NCI-H146 treated with DMSO at 0.1 percent for 48 hours (cell line): ENCODE data around the gene OTUD3.
"Not testable (repeated sequence)": the region's sequence is repeated elsewhere in the genome, so short reads cannot be mapped to it uniquely, and the experiment has no call there.

Experiments
- DNase-seq: peaks from one replicate; lab custom pipeline; 2025; ENCODE audit not compliant: unreplicated experiment; lab: John Stamatoyannopoulos, UW

The OTUD3 gene

DNA sequence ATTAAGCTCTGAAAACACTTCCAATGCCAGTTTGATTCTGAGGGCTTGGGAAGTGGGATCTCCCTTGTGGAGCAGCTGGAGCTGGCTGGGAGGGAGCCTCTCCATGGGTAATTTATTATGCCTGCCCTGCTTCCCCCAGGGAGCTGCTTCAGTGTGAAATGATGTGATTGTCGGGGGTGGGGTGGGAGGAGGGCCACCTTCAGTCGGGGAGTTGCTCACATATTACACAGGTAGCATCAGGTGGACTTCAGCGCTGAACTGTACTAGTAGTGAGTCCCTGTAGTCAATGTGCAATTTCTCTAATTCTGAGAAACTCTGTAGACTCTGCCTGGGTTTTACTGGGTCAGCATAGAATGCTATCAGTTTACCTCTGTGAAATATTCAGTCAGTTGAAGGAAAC, 28.5 kb downstream of the OTUD3 start:
- no peak for DNase-seq

DNA sequence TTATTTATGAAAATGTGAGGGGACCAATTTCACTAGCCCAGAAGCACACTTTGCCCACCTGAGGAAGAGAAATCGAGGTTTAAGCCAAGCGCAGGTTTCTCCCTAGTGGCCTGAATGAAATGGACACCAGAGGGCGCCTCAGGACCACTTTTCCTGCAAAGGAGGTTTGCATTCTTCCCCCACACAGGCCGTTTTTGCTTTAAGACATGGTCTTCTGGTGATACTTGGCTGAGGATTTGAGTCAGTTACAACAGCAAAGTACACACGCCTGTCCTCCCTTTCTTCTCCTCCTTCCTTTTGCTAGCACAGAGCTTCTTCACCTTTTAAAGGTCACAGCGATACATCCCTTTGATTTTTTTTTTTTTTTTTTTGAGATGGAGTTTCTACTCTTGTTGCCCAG, 35.9 kb downstream of the OTUD3 start:
- peak; percentile 22 for DNase-seq

DNA sequence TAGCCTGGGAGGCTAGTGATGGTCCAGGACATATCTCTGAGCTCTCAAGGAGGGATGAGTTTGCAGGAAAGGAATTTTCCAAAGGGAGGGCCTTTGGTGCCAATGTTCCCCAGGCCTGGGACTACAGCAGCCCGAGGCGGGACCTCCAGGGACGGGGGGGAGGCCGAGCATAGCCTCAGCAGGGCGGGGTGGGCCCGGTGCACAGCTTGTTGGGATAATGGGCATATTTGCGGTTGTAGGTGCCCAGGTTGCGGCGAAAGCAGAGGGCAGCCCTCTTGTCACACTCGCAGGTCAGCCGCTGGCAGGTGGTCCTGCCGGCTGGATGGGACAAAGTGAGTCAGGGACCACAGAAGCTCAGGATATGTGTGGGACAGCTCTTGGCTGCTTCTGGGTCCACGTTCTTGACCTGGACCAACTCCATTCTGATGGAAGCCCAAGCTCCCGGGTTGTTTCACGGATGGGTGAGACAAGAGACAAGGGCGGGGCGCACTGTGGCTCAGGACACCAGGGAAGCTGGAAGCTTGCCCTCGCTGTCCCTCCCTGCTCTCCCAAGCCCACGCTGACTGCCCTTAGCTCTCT, 38.0 kb downstream of the OTUD3 start:
- DNase-seq: no peak

DNA sequence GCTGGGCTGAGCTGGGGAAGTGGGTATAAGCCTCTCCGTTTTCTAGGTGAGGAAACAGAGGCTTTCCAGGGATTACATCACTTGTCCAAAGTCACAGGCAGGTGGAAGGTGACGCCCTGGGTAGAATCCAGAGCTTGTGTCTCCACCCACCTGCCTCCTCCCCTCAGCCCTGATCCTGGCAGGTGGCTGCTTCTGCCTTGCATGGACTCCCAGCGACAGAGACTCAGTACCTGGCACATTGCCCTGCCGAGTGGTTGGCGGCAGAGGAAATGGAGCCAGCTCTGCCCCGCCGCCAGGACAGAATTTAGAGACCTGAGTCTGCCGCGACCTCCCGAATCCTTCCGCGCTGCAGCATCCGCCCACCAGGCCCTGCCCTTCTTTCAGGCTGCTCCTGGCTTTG, 39.1 kb downstream of the OTUD3 start:
- no peak for DNase-seq

DNA sequence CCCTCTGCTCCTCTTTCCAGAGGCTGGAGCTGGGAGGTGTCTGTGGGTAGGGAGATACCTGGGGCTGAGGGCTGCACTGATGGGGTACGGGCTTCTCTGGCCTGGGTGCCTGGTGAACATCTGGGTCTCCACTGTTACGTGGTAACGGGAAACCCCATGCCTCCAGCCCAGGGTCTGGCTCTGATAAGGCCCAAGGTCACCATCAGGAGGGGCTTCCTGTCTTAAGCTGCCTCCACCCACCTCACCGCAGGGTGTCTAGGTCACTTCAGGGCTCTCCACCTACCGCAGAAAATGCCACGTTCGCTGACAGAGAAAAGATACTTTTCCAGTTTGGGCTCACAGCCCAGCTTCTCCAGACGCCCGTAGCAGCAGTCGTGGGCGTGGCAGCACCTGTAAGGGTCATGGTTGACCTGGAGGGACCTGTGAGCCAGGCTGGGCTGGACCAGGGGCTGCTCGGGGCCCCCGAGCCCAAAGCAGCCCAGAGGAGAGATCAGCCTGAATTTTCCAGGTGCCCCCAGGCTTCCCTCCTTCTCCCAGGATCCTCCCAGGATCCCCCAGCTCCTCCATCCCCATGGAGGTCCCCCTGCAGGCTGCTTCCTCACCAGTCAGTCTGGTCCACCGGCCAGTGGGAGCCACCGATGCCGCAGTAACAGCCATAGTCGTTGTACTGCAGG, 40.0 kb downstream of the OTUD3 start:
- no peak for DNase-seq

DNA sequence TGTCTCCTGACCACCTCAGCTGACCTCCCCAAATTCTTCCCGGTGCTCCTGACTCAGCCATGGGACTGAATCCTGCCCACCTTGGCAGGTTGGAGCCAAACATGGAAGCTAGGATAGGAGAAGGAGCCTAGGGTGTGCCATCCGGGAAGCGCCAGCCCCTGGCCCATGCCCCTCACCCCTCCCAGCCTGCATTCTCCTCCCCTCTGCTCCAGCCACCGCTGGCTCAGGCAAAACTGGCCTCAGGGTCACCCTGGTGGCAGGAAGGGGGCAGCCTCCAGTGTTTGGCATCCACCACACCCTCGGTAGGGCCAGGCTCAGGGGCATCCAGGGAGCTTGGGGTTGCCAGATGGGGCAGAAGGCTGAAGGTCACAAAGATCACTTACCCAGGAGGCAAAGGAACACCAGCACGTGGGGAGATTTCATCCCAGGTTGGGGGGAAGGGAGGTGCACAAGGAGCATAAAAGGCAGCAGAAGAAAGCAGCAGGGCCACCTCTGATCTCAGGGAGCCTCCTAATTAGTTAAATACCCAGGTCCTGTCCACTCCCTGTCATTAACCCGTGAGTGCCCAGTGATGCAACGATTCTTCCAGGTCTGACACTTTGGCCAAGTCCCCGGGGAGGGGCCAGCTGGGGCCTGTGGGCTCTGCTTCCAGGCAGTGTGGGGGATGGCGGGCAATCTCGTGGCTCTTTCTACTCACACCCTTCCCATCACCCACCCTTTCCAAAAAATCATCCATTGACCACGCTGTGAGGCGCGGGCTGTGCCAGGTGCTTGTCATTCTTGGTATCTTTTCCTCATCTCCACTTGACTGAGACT, 41.1 kb downstream of the OTUD3 start, which contains the start of gene PLA2G2E:
Gene PLA2G2E, minus strand, starts transcription at position 481 of the 816 bp plus-strand sequence. Its CDS starts 58 bp downstream, at position 423.
- DNase-seq: no peak

DNA sequence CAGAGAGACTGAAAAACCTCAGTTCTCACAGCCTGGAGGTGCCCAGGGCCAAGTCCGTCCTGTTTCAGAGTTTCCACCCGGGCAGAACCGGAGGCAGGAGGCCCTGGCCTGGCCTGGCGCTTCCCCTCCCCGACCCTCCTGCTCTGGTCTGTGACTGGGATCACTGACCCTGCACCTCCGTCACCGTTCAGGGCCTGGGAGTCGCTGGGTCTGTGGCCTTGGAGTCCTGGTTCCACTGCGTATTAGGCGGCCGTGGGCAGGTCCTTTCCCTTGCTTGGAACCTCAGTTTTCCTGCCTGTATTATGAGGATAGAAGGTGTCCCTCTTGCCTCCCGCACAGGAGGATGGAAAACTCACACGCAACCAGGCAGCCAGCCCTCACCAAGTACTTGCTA, 41.8 kb downstream of the OTUD3 start:
- no peak for DNase-seq

DNA sequence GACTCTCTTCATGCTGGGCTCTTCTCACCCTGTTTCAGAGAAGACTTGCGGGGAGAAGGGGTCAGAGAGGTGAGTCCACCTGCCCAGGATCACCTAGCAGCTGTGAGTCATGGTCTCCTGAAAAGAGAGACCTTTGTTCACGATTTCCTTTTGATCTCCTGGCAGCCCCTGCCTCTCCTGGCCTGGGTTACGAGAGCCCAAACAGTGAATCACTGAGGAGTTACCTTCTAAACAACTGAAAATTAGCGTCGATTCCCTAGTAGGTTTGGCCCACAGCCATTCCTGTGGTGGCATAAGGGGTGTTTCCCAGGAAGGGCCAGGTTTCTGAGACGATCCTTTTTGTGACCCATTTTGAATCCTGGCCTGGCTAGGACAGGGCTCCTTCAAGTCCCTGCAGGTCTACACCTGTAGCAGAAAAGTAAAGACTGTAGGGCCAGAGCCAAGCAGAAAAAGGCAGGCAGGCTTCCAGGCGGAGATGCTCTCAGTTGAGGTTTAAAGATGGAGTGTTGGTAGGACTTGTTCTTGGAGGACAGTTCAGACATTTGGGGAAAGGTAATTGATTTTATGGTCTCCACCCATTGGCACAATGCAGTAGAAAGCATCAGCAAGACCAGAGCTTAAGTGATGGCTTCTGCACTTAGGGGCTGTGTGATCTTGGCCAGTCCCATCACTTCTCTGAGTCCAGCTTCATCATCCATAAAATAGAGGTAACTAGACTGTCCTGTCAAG, 43.3 kb downstream of the OTUD3 start:
- no peak for DNase-seq

DNA sequence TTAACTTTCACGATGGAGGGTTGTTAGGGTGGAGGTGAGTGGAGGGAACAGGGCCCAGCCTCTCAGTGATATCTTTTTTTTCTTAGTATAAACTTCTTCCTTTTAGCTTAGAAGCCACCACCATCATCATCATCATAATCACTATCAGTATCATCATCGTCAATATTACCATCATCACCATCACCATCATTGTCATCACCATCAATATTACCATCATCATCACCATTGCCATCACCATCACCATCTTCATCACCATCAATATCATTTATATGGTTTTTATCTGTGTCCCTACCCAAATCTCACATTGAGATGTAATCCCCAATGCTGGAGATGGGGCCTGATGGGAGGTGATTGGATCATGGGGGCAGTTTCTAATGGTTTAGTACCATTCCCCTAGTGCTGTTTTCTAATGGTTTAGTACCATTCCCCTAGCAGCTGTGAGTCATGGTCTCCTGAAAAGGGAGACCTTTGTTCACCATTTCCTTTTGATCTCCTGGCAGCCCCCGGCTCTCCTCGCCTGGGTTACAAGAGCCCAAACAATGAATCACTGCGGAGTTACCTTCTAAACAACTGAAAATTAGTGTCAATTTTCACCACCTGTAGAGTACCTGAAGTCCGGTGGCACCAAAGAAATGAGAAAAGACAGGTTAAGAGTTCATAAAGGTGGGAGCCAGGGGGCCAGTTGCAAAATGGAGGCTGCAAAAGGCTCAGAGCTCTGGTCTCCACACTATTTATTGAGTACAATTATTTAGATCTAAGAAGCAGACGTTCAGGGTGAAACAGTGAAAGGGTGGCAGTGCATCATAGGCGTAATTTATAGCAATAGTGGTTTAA, 44.3 kb downstream of the OTUD3 start:
- DNase-seq: no peak

DNA sequence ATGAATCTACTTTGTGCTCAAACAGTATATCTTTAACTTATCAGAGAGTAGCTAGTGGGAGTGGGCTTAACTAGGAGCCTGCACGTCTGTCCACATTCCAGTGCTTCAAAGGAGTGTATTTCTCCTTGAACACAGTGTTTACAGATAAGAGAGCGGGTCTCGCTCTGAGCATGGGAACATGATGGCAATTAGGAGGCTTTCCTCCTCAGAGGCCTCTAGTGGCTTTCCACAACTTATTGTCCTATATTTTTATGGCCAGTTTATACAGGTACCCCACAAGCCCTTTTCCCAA, 44.9 kb downstream of the OTUD3 start:
- DNase-seq: not testable (repeated sequence)

DNA sequence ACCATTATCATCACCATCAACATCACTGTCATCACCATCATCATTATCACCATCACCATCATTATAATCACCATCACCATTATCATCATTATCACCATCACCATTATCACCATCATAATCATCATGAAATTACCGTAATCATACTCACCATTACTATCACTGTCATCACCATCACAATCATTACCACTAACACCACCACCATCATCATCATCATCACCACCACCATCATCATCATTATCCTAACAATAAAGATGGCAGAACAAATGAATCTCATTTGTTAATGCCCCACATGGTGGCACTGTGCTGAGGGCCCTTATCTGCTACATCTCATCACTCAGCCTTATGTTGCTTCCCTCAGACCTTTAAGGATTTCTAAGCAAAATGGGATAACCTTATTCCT, 50.7 kb downstream of the OTUD3 start:
- DNase-seq: no peak

DNA sequence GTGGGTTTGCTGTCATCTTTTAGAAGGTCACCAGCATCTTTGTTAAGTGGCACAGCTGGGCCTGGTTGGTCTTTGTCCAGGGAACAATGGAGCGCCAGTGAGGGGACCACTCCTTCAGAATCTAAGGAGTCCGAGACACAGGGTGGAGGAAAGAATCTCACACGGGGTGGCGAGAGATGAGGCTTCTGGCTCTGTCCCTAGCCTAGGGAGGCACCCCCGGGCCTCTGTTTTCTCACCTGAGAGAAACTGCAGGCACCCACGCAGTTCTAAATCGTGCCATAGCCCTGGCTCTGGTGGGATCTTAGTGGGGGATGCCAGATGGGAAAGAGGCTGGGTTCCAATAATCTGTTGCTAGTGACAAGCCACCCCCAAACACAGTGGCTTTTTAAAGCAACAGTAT, 52.1 kb downstream of the OTUD3 start:
- DNase-seq: no peak

DNA sequence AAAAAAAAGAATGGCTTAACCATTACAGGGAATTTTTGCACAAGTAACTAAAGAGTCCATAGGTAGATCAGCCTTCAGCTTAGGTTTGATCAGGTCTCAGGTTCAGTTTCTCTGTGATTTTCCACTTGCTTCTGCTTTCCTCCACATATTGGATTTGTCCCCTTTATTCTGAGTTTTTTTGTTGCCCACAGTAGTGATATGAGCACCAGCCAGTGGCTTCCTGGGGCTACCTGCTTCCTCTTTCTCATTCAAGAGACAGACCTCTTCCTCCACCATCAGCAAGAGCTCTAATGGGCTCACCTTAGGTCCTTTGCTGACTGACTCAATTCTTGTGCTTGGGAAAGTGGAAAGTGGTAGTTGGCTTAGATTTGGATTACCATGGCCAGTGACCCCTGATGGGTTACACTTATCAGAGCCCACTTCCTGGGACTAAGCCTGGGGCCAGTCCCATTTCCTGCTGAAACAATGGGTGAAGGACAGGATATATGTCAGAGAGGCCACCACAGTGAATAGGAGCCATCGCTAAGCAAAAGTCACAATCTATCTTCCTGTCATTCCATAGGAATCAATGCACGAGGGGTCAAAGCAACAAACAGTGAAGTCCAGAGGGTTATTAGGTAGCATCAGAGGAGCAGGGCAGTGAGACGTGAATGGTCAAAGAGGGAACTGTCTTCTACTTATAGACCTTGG, 54.0 kb downstream of the OTUD3 start:
- no peak for DNase-seq

DNA sequence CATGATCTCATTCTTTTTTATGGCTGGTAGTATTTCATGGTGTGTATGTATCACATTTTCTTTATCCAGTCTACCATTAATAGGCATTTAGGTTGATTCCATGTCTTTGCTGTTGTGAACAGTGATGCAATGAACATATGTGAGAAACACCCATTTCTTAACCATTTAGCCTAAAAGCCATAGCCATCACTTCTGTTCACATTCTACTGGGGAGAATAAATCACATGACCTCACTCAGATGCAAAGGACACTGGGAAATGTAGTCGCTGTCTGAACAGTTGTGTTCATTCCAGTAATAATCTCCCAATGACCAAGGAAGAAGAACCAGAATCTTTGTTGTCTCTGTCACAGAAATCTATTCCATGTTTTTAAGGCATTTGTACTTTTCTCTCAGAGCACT, 56.3 kb downstream of the OTUD3 start:
- no peak for DNase-seq

DNA sequence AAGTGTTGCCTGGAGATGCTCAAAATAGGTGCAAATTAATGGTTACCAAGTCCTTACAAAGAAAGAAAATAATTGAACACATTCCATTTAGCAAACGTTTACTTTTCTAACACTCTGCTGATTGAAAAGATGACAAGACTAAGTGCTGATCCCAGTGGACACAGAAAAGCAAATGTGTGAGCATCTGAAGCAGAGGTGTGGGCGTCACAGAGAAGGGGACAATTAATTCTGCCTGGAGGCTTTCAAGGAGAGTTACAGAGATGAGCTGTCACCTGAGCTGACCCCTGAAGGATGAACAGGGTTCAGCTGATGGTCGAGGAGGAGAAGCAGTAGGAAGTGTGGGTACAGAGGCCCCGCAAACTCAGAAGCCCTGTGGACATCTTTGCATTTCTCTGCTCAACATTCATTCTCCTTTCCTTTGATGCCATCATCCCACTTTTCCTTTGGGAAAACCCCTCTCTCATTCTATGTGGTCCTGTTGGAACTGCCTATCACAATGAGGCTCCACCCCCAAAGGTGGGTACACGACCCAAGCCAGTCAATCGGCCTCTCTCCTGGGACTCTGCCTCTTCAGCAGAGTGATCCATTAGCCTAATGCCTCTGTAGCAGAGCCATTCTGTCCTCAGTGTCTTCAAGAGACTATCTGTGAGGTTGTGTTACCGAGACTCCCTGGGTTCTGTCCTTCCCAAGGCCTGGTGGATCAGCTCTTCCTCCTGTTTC, 58.5 kb downstream of the OTUD3 start:
- no peak for DNase-seq

DNA sequence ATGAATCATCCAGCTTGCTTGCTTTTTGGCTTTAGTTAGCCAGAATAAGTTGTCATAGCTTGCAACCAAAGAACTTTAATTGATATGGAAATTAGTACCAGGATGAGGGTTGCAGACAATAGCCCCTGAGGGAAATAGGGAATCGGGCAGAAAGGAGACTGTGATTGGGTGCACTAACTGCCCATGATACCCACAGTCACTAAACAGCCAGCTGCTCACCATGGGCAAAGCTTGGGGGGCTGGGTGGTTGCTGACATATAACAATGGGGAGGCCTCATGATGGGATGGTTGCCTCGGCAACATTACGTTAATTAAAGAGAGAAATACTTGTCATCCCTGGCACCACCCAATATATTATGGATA, 59.0 kb downstream of the OTUD3 start:
- no peak for DNase-seq

DNA sequence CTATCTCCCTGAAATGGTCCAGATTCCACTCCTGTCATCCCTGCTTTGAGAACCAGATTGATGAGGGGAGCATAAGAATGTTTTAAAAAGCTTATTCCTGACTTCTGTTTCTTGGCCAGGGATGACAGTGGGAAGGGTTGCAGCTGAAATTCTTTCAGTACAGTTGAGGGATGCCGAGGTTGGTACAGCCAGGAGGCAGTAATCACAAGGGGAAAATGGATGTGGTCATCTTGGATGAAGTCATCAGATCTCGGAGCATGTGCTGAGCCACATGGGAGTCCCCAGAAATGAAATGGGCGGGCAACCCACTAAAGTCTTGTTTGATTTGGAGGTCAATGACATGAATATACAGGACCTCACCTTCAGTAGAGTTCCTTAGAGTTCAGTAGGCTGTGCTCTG, 59.9 kb downstream of the OTUD3 start:
- DNase-seq: no peak

DNA sequence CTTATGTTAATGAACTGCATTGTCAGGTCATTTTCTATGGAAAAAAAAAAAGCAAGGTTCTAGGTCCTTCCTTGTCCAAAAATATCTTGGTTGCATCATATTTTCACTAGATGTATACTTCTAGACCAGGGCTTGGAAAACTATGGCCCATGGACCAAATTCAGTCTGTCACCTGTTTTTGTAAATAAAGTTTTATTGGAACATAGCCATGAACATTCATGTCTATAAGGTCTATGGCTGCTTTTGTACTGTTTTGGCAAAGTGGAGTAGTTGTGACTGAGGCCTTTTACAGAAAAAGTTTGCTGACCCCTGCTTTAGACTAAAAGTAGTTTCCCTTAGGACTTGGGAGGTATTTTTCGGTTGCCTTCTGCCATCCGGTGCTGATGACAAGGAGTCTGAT, 60.5 kb downstream of the OTUD3 start:
- DNase-seq: no peak

DNA sequence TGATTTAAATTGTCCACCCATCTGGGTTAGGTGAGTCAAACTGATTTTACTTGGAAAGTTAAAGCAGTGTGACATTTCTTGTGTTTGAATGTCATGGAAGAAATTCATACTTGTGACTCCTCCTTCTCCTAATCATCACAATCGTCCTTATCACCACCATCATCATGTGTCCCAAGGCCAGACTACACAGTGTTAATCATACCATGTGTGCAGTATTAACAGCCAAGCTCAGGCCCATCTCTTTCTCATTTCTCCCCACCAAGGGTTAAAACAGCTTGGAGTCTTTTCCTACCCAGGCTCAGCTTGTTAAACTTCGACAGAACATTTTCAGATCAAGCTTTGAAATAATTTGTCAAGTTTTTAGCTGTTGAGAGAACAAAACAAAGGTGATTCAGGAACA, 63.7 kb downstream of the OTUD3 start:
- no peak for DNase-seq

DNA sequence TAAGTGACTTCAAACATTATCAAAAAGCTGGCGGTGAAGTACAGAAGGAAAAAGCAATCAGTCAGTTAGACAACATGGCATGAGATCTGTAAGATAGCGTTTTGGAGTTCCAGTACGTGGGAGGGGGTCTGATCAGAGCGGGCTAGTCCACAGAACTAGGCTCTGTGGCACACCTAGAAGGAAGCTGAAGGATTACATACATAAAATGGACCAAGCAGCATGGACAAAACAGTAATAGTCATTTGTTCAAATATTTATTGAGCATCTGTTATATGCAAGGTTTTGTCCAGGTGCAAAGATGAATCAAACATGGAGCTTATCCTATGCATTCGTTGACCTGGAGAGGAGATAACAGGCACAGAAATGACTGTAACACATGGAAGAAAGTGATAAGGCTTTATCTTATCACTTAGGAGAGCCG, 64.1 kb downstream of the OTUD3 start:
- DNase-seq: no peak
